Activated CD4-positive, alpha-beta T cell treated with anti-CD3 and anti-CD28 coated beads, Interleukin-2, amount 50 U/mL, for 48 hours (primary cell): ENCODE data around the gene RRAD.
"Not testable (repeated sequence)": the region's sequence is repeated elsewhere in the genome, so short reads cannot be mapped to it uniquely, and the experiment has no call there.

Experiments used
- DNase-seq, 2 experiments: peaks; one replicate each; pipeline ENCODE4 v3.0.0-alpha.2; 2020

The RRAD gene, protein sequence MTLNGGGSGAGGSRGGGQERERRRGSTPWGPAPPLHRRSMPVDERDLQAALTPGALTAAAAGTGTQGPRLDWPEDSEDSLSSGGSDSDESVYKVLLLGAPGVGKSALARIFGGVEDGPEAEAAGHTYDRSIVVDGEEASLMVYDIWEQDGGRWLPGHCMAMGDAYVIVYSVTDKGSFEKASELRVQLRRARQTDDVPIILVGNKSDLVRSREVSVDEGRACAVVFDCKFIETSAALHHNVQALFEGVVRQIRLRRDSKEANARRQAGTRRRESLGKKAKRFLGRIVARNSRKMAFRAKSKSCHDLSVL

DNA sequence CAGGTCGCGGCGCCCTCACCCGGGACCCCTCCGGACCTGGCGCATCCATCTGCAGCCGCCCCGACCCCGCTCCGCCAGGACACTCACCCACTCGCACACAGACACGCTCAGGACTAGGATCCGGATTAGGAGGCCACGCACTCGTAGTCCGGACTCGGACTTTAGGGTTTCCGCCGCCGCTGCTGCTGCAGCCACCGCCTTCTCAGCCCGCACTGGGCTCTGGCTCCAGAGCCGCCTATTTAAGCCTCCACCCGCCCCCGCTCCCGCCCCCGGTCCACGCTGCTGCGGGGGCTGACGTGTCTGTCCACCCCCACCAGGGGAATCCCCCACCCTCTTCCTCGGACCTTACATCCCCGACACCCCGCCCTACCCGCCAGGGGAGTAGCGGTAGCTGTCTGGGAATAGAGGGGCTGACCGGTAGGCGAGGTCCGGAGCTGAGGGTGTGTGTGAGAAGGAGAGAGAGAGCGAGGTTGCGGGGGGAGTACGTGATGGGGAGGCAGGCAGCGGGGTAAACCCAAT, at the start of gene RRAD:
Gene RRAD, minus strand, starts transcription at position 214 of the 519 bp plus-strand sequence. CDS start 356 bp downstream, outside the sequence.
- DNase-seq = no peak

DNA sequence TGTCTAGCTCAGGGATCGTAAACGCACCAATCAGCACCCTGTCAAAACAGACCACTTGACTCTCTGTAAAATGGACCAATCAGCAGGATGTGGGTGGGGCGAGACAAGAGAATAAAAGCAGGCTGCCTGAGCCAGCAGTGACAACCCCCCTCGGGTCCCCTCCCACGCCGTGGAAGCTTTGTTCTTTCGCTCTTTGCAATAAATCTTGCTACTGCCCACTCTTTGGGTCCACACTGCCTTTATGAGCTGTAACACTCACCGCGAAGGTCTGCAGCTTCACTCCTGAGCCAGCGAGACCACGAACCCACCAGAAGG, 49.6 kb upstream of the RRAD start:
- peak; percentile 67 to 74 for DNase-seq

DNA sequence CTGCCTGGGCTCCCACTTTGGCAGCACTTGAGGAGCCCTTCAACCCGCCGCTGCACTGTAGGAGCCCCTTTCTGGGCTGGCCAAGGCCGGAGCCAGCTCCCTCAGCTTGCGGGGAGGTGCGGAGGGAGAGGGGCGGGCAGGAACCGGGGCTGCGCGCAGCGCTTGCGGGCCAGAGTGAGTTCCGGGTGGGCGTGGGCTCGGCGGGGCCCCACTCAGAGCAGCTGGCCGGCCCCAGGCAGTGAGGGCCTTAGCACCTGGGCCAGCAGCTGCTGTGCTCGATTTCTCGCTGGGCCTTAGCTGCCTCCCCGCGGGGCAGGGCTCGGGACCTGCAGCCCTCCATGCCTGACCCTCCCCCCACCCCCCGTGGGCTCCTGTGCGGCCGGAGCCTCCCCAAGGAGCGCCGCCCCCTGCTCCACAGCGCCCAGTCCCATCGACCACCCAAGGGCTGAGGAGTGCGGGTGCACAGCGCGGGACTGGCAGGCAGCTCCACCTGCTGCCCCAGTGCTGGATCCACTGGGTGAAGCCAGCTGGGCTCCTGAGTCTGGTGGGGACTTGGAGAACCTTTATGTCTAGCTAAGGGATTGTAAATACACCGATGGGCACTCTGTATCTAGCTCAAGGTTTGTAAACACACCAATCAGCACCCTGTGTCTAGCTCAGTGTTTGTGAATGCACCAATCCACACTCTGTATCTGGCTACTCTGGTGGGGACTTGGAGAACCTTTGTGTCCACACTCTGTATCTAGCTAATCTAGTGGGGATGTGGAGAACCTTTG, 49.0 kb upstream of the RRAD start:
- DNase-seq = not testable (repeated sequence)

DNA sequence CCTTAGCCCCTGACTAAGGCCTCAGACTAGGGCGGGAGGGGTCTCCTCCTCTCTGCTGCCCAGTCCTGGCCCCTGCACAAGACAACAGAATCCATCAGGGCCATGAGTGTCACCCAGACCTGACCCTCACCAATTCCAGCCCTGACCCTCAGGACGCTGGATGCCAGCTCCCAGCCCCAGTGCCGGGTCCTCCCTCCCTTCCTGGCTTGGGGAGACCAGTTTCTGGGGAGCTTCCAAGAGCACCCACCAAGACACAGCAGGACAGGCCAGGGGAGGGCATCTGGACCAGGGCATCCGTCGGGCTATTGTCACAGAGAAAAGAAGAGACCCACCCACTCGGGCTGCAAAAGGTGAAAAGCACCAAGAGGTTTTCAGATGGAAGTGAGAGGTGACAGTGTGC, 48.4 kb upstream of the RRAD start:
- DNase-seq = no peak

DNA sequence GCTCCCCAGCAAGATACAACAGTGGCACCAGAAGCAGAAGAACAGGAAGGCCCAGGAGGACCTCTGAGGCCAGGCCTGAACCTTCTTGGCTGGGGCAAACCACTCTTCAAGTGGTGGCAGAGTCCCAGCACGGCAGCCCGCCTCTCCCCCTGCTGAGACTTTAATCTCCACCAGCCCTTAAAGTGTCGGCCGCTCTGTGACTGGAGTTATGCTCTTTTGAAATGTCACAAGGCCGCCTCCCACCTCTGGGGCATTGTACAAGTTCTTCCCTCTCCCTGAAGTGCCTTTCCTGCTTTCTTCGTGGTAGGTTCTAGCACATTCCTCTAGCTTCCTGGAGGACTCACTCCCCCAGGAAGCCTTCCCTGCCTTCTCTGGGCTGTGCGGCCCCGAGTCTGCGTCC, 47.6 kb upstream of the RRAD start:
- no peak for DNase-seq

DNA sequence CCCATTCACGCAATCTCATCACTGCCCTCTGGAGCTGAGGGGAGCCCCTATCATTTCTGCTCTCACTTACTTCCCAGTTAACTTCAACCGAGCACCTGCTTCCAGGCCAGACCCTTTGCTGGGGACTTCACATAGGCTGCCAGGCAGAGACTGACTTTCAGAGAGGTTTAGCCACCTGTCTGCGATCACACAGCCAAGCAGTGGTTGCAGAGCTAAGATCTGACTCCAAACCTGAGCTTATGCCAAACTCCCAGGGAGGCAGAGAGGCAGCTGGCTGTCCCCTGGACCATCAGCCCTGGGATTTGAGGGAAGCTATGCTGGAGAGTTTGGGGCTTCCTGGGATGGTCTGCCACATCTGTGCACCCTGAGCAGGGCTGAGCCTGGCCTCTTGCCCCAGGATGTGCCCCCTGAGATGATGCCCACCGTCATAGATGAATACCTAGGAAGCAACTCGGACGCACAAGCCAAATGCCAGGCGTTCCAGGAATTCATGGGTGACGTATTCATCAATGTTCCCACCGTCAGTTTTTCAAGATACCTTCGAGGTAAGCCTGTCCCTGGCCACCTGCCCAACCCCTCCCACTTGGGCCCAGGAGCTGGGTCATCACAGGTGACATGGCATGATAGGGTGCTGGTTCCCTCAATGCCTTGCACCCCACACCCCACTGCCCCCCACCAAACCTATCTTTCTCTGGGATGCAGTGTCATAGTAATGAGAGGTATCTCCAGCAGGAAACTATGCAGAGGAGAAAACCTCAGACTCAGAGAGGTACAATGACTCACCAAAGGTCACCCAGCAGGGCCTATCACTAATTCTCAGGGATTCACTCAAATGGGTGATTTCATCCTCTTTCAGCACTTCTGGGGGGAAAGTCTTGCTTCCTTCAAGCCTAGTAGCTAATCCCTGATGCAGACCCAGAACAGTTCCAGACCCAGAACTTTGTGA, 45.7 kb upstream of the RRAD start:
- DNase-seq = no peak

DNA sequence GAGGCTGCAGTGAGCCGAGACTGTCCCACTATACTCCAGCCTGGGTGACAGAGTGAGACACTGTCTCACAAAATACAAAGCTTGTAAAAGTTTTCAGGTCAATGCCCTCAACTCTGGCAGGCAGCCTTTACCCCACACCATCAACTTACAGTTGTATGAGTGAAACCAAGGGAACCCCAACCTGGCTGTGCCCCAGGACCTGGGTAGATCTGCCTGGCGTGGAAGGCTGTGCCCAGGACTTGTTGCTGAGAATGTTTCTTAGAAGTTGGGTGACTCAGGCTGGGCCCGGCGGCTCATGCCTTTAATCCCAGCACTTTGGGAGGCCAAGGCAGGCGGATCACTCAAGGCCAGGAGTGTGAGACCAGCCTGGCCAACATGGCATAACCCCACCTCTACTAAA, 43.5 kb upstream of the RRAD start:
- DNase-seq = no peak

DNA sequence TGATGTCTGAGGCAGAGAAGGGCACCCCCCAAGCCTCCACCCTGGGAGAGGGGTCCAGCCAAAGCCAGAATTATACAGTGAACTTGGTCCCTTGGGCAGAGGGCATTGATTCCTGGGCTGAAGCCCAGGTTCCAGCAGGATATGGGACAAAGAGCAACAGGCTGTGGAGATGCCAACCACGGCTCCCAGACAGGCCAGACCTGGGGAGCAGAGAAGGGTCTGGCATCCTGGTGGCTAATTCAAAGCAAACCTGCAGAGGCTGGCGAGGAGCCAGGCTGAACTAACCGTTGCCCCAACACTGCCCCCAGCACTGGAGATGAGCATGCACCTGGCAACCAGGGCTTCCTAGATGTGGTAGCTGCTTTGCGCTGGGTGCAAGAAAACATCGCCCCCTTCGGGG, 38.7 kb upstream of the RRAD start:
- DNase-seq = no peak

DNA sequence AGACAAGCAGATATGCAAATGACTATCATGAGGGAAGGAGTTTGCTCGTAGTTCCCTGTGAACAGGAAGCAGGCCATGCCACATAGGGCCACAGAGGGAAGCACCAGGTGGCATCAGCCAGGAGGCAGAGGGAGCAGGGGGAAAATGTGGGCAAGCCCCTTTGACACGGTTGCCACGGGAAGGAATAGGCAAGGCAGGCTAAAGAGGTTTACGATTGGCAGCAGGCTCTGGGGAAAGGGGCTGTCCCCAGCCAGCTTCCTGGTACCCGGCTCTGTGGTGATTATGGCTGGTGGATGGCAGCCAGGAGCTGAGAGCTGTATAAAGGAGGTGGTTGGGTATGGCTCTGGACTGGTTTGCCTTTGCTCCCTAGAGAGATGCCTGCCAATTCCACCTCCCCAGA, 36.6 kb upstream of the RRAD start:
- DNase-seq = no peak

DNA sequence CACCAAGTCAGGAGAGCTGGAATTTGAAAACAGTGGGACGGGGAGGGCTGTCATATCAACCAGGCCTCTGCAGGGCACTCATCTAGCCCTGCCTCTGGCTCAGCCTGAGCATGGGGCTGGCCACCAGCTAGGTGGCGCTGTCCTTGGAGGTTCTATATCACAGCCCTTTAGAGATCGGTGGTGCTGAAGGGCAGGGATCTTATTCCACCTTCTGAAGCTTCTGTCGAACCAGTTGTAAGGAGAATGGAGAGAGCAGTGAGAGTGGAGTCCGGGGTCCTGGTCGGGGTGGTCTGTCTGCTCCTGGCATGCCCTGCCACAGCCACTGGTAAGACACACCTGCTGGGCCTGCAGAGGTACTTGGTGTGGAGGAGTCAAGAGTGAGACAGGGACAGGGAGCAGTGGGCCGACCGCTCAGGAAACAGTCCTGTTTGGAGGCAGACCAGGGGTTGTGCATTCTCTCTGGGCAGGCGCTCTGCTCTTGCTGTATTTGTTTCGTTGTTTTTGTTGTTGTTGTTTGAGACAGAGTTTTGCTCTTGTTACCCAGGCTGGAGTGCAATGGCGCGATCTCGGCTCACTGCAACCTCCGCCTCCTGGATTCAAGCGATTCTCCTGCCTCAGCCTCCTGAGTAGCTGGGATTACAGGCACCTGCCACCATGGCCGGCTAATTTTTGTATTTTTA, 35.9 kb upstream of the RRAD start, which contains the start of gene CES3:
Gene CES3, plus strand, starts transcription at position 202 of the 680 bp plus-strand sequence. Its CDS starts 42 bp downstream, at position 244.
- DNase-seq = peak; percentile 75 to 81

DNA sequence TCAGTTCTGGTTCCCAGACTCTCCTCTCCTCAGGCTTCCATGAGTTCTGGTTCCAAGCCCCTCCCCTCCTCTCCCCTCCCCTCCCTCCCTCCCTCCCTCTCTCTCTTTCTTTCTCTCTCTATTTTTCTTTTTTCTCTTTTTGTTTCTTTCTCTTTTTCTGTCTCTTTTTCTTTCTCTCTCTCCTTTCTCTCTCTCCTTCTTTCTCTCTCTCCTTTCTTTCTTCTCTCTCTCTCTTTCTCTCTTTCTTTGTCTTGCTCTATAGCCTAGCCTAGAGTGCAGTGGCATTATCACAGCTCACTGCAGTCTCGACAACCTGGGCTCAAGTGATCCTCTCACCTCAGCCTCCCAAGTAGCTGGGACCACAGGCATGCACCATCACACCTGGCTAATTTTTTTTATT, 34.9 kb upstream of the RRAD start:
- DNase-seq = no peak

DNA sequence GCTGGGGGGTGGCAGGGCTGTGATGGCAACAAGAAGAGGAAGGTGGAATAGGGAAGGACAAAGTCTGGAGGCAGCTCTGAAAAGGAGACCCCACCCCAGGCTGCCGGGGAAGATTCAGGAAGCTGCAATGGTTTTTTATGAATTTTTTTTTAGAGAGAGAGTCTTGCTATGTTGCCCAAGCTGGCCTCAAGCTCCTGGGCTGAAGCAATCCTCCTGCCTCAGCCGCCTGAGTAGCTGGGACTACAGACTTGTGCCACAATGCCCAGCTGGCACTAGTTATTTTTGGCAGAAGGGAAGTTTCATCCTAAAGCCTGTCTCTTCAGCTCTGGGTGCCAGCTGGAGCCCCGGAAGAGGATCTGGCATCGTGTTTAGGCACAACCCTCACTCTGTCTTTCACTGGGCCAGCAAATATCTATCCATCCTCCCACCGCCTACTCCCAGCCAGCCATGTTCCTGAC, 34.4 kb upstream of the RRAD start:
- no peak for DNase-seq

DNA sequence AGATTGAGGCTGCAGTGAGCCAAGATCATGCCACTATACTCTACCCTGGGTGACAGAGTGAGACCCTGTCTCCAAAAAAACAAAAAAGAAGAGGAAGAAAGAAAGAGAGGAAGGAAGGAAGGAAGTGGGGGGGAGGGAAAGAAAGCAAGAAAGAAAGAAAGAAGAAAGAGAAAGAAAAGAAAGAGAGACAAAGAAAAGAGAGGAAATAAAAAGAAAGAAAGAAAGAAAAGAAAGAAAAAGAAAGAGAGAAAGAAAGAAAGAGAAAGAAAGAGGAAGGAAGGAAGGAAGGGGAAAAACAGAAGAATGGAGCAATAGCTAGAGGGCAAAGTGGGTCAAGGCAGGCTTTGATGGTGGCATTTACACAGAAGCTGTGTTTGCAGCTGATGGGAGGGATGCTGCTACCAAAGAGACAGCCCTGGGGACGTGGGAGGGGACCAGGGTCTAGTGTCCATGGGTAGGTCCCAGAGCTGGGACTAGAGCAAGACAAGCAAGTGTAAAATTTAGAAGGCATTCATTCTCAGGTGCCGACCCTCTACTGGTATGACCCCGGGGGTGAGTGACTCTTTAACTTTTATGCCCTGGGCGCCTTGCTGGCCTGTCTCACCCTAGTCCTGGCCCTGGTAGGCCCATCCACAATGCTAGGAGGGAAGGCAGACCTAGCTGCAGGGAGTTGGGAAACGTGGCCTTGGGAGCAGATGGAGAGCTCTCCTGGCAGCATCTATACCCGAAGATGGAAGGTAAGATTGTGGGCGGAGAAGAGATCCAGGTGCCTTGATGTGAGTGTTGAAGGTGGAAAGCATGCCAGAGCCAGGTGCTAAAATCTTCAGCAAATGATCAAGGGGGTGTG, 33.7 kb upstream of the RRAD start:
- DNase-seq = no peak

DNA sequence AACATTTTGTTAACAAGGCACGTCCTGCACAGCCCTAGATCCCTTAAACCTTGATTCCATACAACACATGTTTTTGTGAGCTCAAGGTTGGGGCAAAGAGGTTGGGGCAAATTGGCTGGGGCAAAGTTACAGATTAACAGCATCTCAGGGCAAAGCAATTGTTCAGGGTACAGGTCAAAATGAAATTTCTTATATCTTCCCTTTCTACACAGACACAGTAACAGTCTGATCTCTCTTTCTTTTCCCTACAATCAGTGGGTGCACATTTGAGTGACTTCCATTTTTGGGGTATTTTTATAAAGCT, 30.8 kb upstream of the RRAD start:
- not testable (repeated sequence) for DNase-seq

DNA sequence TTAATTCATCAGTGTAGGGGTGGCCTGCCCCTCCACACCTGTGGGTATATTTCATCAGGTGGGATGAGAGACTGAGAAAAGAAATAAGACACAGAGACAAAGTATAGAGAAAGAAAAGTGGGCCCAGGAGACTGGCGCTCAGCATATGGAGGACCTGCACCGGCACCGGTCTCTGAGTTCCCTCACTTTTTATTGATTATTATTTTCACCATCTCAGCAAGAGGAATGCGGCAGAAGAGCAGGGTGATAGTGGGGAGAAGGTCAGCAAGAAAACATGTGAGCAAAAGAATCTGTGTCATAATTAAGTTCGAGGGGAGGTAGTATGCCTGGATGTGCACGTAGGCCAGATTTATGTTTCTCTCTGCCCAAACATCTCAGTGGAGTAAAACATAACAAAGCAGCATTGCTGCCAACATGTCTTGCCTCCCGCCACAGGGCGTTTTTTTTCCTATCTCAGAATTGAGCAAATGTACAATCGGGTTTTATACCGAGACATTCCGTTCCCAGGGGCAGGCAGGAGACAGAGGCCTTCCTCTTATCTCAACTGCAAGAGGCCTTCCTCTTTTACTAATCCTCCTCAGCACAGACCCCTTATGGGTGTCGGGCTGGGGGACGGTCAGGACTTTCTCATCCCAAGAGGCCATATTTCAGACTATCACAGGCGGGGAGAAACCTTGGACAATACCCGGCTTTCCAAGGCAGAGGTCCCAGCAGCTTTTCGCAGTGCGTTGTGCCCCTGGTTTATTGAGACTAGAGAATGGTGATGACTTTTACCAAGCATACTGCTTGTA, 30.2 kb upstream of the RRAD start:
- not testable (repeated sequence) for DNase-seq

DNA sequence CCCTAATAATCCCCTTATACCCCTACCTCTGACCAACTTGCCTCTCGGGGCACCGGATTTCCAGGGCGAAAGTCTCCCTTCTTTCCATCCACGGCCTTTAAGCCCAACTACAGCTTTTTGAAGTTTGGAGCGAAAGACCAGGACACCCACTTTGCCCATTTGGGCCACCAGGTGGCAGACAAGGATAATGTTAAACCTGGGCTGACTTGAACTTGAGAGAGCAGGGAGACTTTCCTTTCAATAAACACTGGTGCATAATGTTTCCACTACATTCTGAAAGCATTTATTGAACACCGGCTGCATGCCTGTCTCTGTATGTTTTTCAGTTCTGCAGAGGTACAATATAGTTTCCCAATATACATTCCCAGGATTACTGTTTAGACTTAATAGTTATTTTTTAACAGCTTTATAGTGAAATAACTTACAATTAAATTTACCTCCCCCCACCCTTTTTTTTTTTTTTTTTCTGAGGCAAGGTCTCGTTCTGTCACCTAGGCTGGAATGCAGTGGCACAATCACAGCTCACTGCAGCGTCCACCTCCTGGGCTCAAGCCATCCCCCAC, 28.8 kb upstream of the RRAD start:
- DNase-seq = peak; percentile 82 to 87

DNA sequence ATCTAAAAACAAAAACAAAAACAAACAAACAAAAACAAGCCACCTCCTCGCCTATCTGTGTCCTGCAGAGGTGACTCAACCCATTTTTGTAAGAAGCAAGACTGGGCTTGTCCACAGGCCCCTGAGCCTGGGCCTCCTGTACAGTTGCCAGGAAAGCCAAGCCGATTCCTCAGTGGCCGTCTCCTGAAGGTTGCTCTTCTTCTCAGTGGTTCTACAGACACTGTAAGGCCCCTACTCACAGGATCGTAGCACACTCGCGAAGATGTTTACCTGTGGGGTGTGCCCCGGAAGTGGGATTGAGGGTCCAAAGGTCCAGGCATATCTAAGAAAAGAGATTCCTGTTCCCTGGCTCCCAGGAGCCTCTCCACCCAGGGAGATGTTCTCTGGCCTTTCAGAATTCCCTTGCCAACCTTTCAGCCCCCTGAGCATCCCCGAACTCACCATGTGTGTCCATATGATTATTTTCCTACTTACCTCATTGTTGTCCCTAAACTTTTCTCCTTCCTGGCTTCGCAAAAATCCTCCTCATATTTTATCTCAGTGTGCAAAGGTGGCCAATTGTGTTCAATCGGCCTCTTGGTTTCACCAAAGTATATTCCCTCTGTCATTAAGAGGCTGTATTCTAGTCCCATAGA, 28.2 kb upstream of the RRAD start:
- DNase-seq = no peak

DNA sequence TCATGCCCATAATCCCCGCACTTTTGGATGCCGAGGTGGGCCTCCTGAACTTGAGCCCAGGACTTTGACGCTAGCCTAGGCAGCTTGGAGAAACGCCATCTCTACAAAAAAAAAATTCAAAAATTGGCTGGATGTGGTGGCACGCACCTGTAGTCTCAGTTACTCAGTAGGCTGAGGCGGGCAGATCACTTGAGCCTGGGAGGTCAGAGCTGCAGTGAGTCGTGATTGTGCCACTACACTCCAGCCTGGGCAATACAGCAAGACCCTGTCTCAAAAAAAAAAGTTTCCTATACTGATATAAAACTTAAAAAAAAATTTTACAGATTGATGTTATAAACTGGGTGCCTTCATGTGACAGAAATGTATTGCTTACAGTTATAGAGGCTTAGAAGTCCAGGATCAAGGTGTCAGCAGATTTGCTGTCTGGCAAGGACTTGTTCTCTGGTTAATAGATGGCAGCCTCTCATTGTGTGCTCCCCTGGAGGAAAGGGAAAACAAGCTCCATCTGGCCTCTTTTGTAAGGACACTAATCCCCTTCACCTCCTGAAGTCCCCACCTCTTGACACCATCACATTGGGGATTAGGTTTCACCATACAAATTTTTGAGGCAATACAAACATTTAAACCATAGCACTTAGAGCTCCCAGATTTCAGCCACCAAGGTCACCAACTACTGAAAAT, 27.2 kb upstream of the RRAD start:
- DNase-seq = no peak
